Activated CD4-positive, CD25-positive, alpha-beta regulatory T cell treated with anti-CD3 and anti-CD28 coated beads, Interleukin-2, amount 50 U/mL, for 24 hours (primary cell): ENCODE measurements around the gene OR56B4.

Experiments
- ATAC-seq, 2 donors: fragments of 150-1000 bp; cut with Tn5 transposase; one replicate each; pipeline ENCODE4 v1.10.0; 2021; ENCODE audit warnings: mild to moderate bottlenecking in 1 of 2, moderate library complexity in 1 of 2

The OR56B4 gene

DNA sequence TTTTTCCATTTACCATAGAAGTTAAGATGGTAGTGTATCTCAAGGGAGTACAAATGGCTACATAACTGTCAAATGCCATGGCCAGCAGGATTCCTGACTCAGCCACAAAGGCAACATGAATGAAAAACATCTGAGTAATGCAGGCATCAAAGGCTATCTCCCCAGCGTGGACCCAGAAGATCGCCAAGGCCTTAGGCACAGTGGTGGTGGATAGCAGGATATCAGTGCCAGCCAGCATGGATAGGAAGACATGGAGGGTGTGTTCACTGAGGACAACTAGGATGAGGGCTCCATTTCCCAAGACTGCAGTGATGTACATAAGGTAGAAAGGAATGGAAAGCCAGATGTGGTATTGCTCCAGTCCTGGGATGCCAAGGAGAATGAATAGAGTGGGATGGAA lies 44.6 kb downstream of the OR56B4 start:
- no peak for ATAC-seq

DNA sequence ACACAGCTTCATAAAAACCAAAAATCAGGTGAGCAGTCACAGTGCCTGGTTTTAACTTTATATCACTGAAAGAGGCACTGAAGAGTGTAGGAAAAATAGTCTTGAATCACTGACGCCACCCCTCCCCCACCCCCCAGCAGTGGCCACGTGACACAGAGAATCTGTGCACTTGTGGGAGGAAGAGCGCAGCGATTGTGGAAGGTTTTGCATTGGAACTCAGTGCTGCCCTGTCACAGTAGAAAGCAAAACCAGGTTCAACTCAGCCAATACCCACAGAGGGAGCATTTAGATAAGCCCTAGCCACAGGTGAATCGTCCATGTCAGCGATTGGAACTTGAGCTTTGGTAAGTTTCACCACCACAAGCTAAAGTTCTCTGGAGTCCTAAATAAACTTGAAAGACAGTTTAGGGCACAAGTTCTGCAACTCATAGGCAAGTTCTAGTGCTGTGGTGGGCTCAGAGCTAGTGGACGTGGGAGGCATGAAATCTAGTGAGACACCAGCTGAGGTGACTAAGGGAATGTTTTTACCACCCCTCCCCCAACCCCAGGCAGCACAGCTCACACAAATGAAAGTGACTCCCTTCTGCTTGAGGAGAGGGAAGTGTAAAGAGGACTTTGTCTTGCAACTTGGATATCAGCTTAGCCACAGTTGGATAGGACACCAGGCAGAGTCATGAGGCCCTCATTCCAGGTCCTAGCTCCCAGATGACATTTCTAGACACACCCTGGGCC lies 49.3 kb downstream of the OR56B4 start:
- ATAC-seq: no peak
